GM18505 (cell line): Measurements from ENCODE around the gene SEC14L2.

ENCODE experiments used
- ATAC-seq: cut with Tn5 transposase; IDR thresholded peaks from one replicate; pipeline ENCODE4 v1.9.1; 2021; ENCODE audit not compliant: unreplicated experiment
- POLR2A ChIP-seq: IDR thresholded peaks from 4 replicates; pipeline ENCODE4 v1.6.1; 2011; ENCODE audit warnings: borderline replicate concordance; ENCODE audit not compliant: insufficient read depth, insufficient read length; ENCODE audit errors: extremely low read depth

The SEC14L2 gene

GRCh38 chr22:30365891-30366290, 30.9 kb upstream of the SEC14L2 start:
- no peak for ATAC-seq
- no peak for TF ChIP-seq POLR2A

DNA sequence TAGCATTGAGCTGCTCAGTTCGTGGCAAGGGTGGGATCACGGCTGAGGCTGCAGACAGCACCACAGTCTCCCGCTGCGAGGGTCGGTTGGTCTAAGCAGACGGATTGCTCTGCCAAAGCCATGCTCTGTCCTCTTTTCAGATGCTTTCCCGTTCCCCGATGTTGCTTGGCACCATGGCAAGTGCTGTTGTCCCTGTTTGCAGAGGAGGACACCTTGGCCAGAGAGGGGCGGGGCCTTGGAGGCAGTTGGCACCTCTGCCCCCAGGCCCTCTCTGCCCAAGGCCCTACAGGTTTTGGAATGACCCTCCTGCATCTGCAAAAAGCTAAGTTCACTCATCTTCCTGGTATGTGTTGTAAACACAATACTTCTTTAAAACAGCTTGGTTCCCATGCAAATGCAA, 28.4 kb upstream of the SEC14L2 start:
- no peak for ATAC-seq
- TF ChIP-seq POLR2A: no peak

DNA sequence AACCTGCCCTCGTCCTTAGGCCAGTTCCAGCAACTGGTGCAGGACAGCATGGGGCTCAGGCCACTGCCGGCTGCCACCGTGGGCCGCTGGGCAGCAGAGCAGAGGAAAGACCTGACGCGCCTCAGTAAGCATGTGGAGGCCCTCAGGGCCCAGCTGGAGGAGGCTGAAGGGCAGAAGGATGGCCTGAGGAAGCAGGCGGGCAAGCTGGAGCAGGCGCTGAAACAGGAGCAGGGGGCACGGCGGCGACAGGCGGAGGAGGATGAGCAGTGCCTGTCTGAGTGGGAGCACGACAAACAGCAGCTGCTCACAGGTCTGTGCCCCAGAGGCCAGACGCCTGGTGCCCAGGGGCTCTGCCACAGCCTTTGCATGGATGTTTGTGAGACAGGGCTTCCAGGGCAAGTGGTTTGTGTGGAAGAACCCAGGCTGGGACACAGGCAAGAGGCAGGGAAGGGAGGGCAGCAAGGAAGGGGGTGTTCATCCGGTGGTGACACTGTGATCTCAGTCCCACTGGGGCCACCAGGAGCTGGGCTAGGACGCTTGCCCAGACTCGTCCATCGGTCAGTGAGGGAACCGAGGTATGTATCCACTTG, 26.1 kb upstream of the SEC14L2 start:
- ATAC-seq: no peak
- no peak for TF ChIP-seq POLR2A

DNA sequence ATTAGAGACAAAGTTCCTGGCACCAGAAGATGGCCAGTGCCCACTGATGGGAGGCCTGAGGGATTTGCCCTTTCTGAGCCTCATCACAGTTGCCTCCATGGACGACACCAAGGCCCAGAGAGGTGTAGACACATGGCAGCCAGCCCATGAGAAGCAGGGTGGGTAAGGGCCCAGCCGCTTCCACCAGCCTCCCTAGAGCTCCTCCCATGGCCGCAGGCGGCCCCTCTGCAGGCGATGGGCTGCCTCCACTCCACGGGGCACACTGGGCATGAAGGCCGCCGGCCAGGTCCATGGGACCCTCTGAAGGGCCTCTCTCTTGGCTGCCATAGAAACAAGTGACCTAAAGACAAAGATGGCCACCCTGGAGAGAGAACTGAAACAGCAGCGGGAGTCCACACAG, 25.5 kb upstream of the SEC14L2 start:
- TF ChIP-seq POLR2A: no peak
- ATAC-seq: no peak

GRCh38 chr22:30371981-30372380, 24.8 kb upstream of the SEC14L2 start:
- ATAC-seq: no peak
- TF ChIP-seq POLR2A: no peak

GRCh38 chr22:30372915-30373314, 23.9 kb upstream of the SEC14L2 start:
- no peak for ATAC-seq
- no peak for TF ChIP-seq POLR2A

- no peak for TF ChIP-seq POLR2A
- no peak for ATAC-seq
Observed at GRCh38 chr22:30373331-30374325, 23.2 kb upstream of the SEC14L2 start.

GRCh38 chr22:30375312-30375849, 21.4 kb upstream of the SEC14L2 start:
- ATAC-seq: no peak
- TF ChIP-seq POLR2A: no peak

DNA sequence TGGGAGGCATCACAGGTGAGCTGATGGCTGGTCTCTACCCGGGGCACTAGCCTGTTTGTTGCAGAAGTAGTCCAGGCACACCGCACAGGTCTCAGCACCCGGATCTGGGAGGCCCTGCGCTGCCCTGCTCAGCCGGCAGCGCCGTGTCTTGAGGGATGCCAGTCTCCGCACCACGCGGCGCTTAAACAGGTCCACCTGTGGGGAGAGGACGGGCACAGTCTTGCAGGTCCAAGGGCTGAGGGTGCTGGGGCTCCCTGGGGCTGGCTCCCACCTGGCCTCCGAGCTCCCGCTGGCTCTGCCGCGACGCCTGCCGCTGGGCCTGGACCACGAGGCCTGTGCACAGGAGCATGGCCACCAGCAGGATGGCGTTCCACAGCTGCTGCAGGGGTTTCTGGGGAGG, 16.8 kb upstream of the SEC14L2 start:
- no peak for TF ChIP-seq POLR2A
- ATAC-seq: no peak

DNA sequence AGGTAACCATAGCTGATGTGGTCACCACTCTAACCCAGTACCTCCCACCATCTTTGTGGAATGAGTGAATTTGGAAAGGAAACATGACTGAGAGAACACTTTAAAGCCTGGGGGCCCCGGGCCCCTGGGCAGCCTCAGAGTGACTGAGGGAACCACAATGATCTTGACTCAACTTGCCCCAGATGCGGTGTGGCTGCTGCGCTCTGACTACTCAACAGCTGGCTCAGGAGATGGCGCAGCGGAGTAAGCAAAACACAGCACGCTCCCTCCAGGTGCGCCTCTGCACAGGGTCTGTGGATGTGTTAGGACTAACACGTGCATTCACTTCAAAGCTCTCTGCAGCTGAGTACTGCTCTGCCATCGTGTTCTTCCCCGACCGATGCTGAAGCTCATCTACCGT, 15.6 kb upstream of the SEC14L2 start:
- no peak for ATAC-seq
- no peak for TF ChIP-seq POLR2A

GRCh38 chr22:30382340-30382739, 14.5 kb upstream of the SEC14L2 start:
- no peak for ATAC-seq
- TF ChIP-seq POLR2A: no peak

GRCh38 chr22:30383061-30383460, 13.8 kb upstream of the SEC14L2 start:
- no peak for ATAC-seq
- no peak for TF ChIP-seq POLR2A

- no peak for TF ChIP-seq POLR2A
- ATAC-seq: no peak
Observed at GRCh38 chr22:30385942-30386341, 10.9 kb upstream of the SEC14L2 start.

DNA sequence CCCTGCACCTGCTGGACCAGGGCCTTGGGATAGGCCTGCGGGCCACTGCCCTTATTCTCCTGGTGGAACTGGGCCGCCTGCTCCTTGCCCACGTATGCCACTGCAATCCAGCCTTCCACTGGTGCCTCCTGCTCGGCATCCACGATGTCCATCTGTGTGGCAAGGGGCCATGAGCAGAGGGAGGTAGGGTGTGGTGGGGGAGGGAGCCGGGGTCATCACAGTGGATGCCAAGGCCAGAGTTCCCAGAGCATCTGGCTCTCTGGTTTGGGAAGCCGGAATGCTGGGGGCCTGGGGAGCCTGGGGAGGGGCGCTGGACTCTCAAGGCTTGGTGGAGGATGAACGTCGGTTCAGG, 10.2 kb upstream of the SEC14L2 start:
- TF ChIP-seq POLR2A: no peak
- ATAC-seq: no peak
